Erythroblast (primary cell): Measurements from ENCODE around the gene PSMB10.

ENCODE experiments used
- GATA1 ChIP-seq: IDR thresholded peaks from 2 replicates; pipeline ENCODE4 v1.6.1; 2011; ENCODE audit warnings: low read depth, mild to moderate bottlenecking, control low read depth, low read length, moderate library complexity
- POLR2A ChIP-seq: IDR thresholded peaks from 2 replicates; pipeline ENCODE4 v1.6.1; 2011; ENCODE audit warnings: mild to moderate bottlenecking, low read length

DNA sequence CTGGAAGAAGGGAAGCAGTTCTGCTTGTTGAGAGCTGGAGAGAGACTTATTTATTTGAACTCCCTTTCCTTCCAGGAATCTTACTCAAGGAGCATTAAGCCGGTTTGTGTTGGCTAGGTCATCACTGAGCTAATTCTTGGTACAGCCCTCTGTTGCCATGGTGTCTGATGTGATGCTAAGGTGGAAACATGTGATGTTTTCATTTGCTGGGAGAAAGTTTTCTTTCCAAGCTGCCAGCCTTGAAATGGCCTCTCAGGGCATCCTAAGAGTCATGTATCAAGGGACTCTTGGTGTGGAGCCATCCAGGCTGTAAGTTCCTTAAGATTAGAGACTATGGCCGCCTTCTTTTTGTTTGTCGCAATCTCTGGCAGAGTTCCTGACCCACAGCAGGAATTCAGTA lies 39.4 kb downstream of the PSMB10 start:
- TF ChIP-seq POLR2A = no peak
- TF ChIP-seq GATA1 = no peak
